Measurements from ENCODE around the gene FCHSD2. TPM values are rescaled to one million over a fixed set of nuclear protein-coding genes. Genes with fewer than 3 reads are reported as not detected.
A peak's percentile ranks its signal among the peaks of the same experiment; 100 is the strongest.
"Not testable (repeated sequence)": the region's sequence is repeated elsewhere in the genome, so short reads cannot be mapped to it uniquely, and the experiment has no call there.

FCHSD2 gene
- total RNA-seq, 1 donor from 2014 or later, result 43.4 TPM

- no peak for DNase-seq
- H3K36me3 ChIP-seq, result no peaks in the 10 kb centered on the region
- no peaks in the 10 kb centered on the region for H3K9me3 ChIP-seq (replicated peaks)
- H3K27me3 ChIP-seq (ENCODE audit: low read depth), result no peaks in the 10 kb centered on the region
- no peak overlapping the region for H3K4me3 ChIP-seq
- intact Hi-C loops (cut with micrococcal nuclease), result no loop called here
- no peak overlapping the region for H3K27ac ChIP-seq (replicated peaks)
- no peak for TF ChIP-seq CTCF (IDR thresholded peaks at IDR 0.05; ENCODE audit: borderline replicate concordance)
- H3K4me1 ChIP-seq, result peaks cover 47% of the 10 kb centered on the region
These were observed 283.0 kb downstream of the FCHSD2 start for GRCh38 chr11:72859126-72859525.

GRCh38 chr11:72858267-72858666 is 283.9 kb downstream of the FCHSD2 start:
- H3K4me1 ChIP-seq, result peaks cover 38% of the 10 kb centered on the region
- H3K36me3 ChIP-seq; DNase-seq; H3K9me3 ChIP-seq (replicated peaks); H3K4me3 ChIP-seq; H3K27me3 ChIP-seq (ENCODE audit: low read depth); intact Hi-C loops (cut with micrococcal nuclease); H3K27ac ChIP-seq (replicated peaks): not testable (repeated sequence)

- DNase-seq, result no peak
- H3K4me3 ChIP-seq, result peak overlapping the region; percentile 1
- intact Hi-C loops (cut with micrococcal nuclease), result no loop called here
- no peaks in the 10 kb centered on the region for H3K36me3 ChIP-seq
- peaks cover 24% of the 10 kb centered on the region for H3K4me1 ChIP-seq
- peak; percentile 9 for TF ChIP-seq CTCF (IDR thresholded peaks at IDR 0.05; ENCODE audit: borderline replicate concordance)
- H3K27ac ChIP-seq (replicated peaks), result peak overlapping the region; percentile 72
- H3K9me3 ChIP-seq (replicated peaks), result no peaks in the 10 kb centered on the region
- no peaks in the 10 kb centered on the region for H3K27me3 ChIP-seq (ENCODE audit: low read depth)
These were observed 285.4 kb downstream of the FCHSD2 start for GRCh38 chr11:72856551-72857345.

GRCh38 chr11:72856065-72856464 is 286.1 kb downstream of the FCHSD2 start:
- Histone ChIP-seq H3K4me1 (peaks cover 24% of the 10 kb centered on the region), H3K27ac (replicated peaks) (peak overlapping the region; percentile 72), H3K27me3 (ENCODE audit: low read depth) (no peaks in the 10 kb centered on the region), H3K9me3 (replicated peaks) (no peaks in the 10 kb centered on the region), H3K36me3 (no peaks in the 10 kb centered on the region), H3K4me3 (no peak overlapping the region)
- no peak for TF ChIP-seq CTCF (IDR thresholded peaks at IDR 0.05; ENCODE audit: borderline replicate concordance)
- intact Hi-C loops (cut with micrococcal nuclease), result no loop called here
- no peak for DNase-seq

- no peak for TF ChIP-seq CTCF (IDR thresholded peaks at IDR 0.05; ENCODE audit: borderline replicate concordance)
- intact Hi-C loops (cut with micrococcal nuclease), result no loop called here
These were observed 290.4 kb downstream of the FCHSD2 start for GRCh38 chr11:72851726-72852125.

GRCh38 chr11:72850832-72851231 is 291.3 kb downstream of the FCHSD2 start:
- Histone ChIP-seq H3K27me3 (ENCODE audit: low read depth) (no peaks in the 10 kb centered on the region), H3K4me3 (no peak overlapping the region), H3K27ac (replicated peaks) (no peak overlapping the region), H3K36me3 (peaks cover 7% of the 10 kb centered on the region), H3K4me1 (peaks cover 12% of the 10 kb centered on the region), H3K9me3 (replicated peaks) (no peaks in the 10 kb centered on the region)
- intact Hi-C loops (cut with micrococcal nuclease), result no loop called here
- DNase-seq, result no peak
- TF ChIP-seq CTCF (IDR thresholded peaks at IDR 0.05; ENCODE audit: borderline replicate concordance), result no peak

More at GRCh38 chr11:72851726-72852125, 290.4 kb downstream of the FCHSD2 start:
- Histone ChIP-seq H3K4me3 (no peak overlapping the region), H3K4me1 (peaks cover 21% of the 10 kb centered on the region), H3K27me3 (ENCODE audit: low read depth) (no peaks in the 10 kb centered on the region), H3K27ac (replicated peaks) (no peak overlapping the region), H3K9me3 (replicated peaks) (no peaks in the 10 kb centered on the region), H3K36me3 (peaks cover 7% of the 10 kb centered on the region)
- DNase-seq, result no peak

All from left ventricle myocardium inferior (tissue), 1 donor.